GM12864 (cell line): Measurements from ENCODE around the gene CREG2.
A peak's percentile ranks its signal among the peaks of the same experiment; 100 is the strongest.

Source experiments
- DNase-seq: peaks from one replicate; pipeline ENCODE4 v3.0.0-alpha.2; 2011; ENCODE audit warnings: low read depth
- H3K4me3 ChIP-seq: 2 replicates; pipeline ENCODE4 v1.5.1; 2011; ENCODE audit warnings: mild to moderate bottlenecking, low read depth, low read length, control low read depth
- CTCF ChIP-seq: IDR thresholded peaks from 2 replicates; pipeline ENCODE4 v1.5.1; 2011; ENCODE audit warnings: low read depth, mild to moderate bottlenecking, moderate library complexity, low read length, control low read depth, inconsistent platforms; ENCODE audit errors: missing control alignments

CREG2 gene

GRCh38 chr2:101387151-101387834, at the start of gene CREG2:
Gene CREG2, minus strand, starts transcription at chr2:101387503. Its CDS starts 46 bp downstream, at chr2:101387457.
- peak; percentile 38 for TF ChIP-seq CTCF
- no peak within 1 kb of the TSS for H3K4me3 ChIP-seq
- DNase-seq, result no peak

- TF ChIP-seq CTCF, result no peak
- H3K4me3 ChIP-seq, result no peak overlapping the region
- no peak for DNase-seq
Measured at GRCh38 chr2:101435001-101435862, 47.9 kb upstream of the CREG2 start.

GRCh38 chr2:101433465-101433864, 46.2 kb upstream of the CREG2 start:
- no peak overlapping the region for H3K4me3 ChIP-seq
- no peak for TF ChIP-seq CTCF

GRCh38 chr2:101432411-101433181, 45.3 kb upstream of the CREG2 start:
- no peak overlapping the region for H3K4me3 ChIP-seq
- no peak for TF ChIP-seq CTCF
- DNase-seq, result no peak

More at GRCh38 chr2:101433465-101433864, 46.2 kb upstream of the CREG2 start:
- DNase-seq, result no peak

GRCh38 chr2:101431486-101431885, 44.2 kb upstream of the CREG2 start:
- DNase-seq, result no peak
- H3K4me3 ChIP-seq, result no peak overlapping the region
- TF ChIP-seq CTCF, result no peak

- no peak for TF ChIP-seq CTCF
- no peak for DNase-seq
- no peak overlapping the region for H3K4me3 ChIP-seq
Measured at GRCh38 chr2:101430156-101430555, 42.9 kb upstream of the CREG2 start.
